Activated CD4-positive, alpha-beta T cell treated with anti-CD3 and anti-CD28 coated beads for 36 hours (primary cell): Measurements from ENCODE around the gene EVI2B. TPM values are rescaled to one million over a fixed set of nuclear protein-coding genes. Genes with fewer than 3 reads are reported as not detected.
"Not testable (repeated sequence)": the region's sequence is repeated elsewhere in the genome, so short reads cannot be mapped to it uniquely, and the experiment has no call there.

ENCODE experiments used
- ATAC-seq: fragments of 200-7000 bp; cut with Tn5 transposase; one replicate; pipeline ENCODE4 v1.10.0; 2021; ENCODE audit warnings: mild to moderate bottlenecking, moderate library complexity
- CTCF ChIA-PET: fragments of 350-600 bp; sonication (Branson Sonifier 250); formaldehyde crosslinking; loops from one replicate; lab custom pipeline; 2021; ENCODE audit warnings: antibody characterized with exemption; lab: Charles Lee
- POLR2A ChIA-PET: fragments of 350-600 bp; sonication (Branson Sonifier 250); formaldehyde crosslinking; loops from one replicate; lab custom pipeline; 2021; ENCODE audit warnings: antibody characterized with exemption, inconsistent platforms; lab: Charles Lee
- DNase-seq: peaks from one replicate; pipeline ENCODE4 v3.0.0-alpha.2; 2020
- H3K27ac Mint-ChIP-seq: one replicate; pipeline ENCODE4 v1.8.0; 2021; ENCODE audit warnings: mixed read lengths
- H3K27me3 Mint-ChIP-seq: one replicate; pipeline ENCODE4 v1.8.0; 2021; ENCODE audit warnings: mixed read lengths
- H3K36me3 Mint-ChIP-seq: one replicate; pipeline ENCODE4 v1.8.0; 2021; ENCODE audit warnings: low read depth, mixed read lengths
- H3K4me1 Mint-ChIP-seq: one replicate; pipeline ENCODE4 v1.8.0; 2021; ENCODE audit warnings: mixed read lengths
- H3K4me3 Mint-ChIP-seq: one replicate; pipeline ENCODE4 v1.8.0; 2021; ENCODE audit warnings: mild to moderate bottlenecking, moderate library complexity, mixed read lengths
- H3K9me3 Mint-ChIP-seq: one replicate; pipeline ENCODE4 v1.8.0; 2021; ENCODE audit warnings: low read depth, mixed read lengths
- intact Hi-C, 2 experiments: fragments of 100-400 bp; cut with DNase I in 1 of 2; cut with micrococcal nuclease in 1 of 2; formaldehyde crosslinking; loops; one replicate each; pipeline versions ENCODE4 v1.14.2 to v1.15.1; 2022 to 2024; cut with DNase I, micrococcal nuclease
- total RNA-seq, 2 experiments: library from RNA; stranded (reverse); gene quantifications; one replicate each; pipeline ENCODE4 v1.2.3, GENCODE V29; 2021

Gene EVI2B
- total RNA-seq, 2 experiments from 2014 or later = 10.3 to 14.8 TPM

DNA sequence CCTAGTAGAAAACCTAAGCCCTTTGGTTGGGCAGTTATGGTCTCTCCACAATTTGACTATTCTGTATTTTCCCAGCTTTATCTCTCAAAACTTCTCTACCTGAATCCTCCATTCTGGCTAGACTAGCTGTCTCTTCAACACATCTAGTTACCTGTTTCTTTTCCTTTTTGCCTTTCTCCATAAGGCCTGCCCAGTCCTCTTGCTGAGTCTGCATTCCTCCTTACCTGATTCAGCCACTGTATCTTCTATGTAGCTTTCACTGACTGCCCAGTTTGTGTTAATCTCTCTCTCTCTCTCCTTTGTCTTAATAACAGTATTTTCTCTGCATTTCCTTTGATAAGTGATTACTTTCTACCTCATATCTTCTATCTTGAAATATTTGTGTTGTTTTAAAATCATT lies 9.7 kb upstream of the EVI2B start:
- ChIA-PET POLR2A (no interaction called here), CTCF (no interaction called here)
- intact Hi-C loops = loop anchor here (5.0 kb wide), 3 partner anchors 169 to 579 kb away; partner anchors contain the start of gene UTP6 (in 1 of the 2)
- peak overlapping the region; percentile 32 for H3K27ac Mint-ChIP-seq
- H3K27me3 Mint-ChIP-seq = no peaks in the 10 kb centered on the region
- ATAC-seq = no peak
- peaks cover 28% of the 10 kb centered on the region for H3K4me1 Mint-ChIP-seq
- peaks cover 17% of the 10 kb centered on the region for H3K36me3 Mint-ChIP-seq
- no peak for DNase-seq
- H3K4me3 Mint-ChIP-seq = no peak overlapping the region
- no peaks in the 10 kb centered on the region for H3K9me3 Mint-ChIP-seq

DNA sequence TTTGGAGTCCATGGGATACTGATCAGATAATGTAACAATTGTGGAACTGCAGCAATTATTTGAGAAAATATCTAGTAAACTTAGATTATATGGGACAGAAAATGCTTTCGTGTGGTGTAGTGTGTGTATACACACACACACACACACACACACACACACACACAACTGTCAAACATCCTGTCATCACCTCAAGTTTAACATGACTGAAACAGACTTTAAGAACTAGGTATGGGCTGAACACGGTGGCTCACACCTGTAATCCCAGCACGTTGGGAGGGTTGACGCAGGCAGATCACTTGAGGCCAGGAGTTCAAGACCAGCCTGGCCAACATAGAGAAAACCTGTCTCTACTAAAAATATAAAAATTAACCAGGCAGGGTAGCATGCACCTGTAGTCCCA lies 8.1 kb upstream of the EVI2B start:
- peaks cover 19% of the 10 kb centered on the region for H3K36me3 Mint-ChIP-seq
- intact Hi-C loops = loop anchor here (1.0 to 5.0 kb wide), 9 partner anchors 12 to 580 kb away; partner anchors contain the start of gene UTP6 (in 1 of the 2)
- H3K27ac Mint-ChIP-seq = peak overlapping the region; percentile 95
- ATAC-seq (peak; percentile 21), DNase-seq (peak; percentile 46)
- peaks cover 27% of the 10 kb centered on the region for H3K4me1 Mint-ChIP-seq
- POLR2A ChIA-PET = interaction anchor here (0.6 to 0.9 kb wide), 3 partner anchors 12 to 383 kb away, joined by 3 to 8 read pairs (median 4); no protein-coding TSS in a partner anchor
- H3K27me3 Mint-ChIP-seq = no peaks in the 10 kb centered on the region
- CTCF ChIA-PET = interaction anchor here (0.9 to 1.9 kb wide), 3 partner anchors 10 to 51 kb away, joined by 3 to 6 read pairs (median 3); no protein-coding TSS in a partner anchor
- H3K4me3 Mint-ChIP-seq = peak overlapping the region; percentile 72
- no peaks in the 10 kb centered on the region for H3K9me3 Mint-ChIP-seq

DNA sequence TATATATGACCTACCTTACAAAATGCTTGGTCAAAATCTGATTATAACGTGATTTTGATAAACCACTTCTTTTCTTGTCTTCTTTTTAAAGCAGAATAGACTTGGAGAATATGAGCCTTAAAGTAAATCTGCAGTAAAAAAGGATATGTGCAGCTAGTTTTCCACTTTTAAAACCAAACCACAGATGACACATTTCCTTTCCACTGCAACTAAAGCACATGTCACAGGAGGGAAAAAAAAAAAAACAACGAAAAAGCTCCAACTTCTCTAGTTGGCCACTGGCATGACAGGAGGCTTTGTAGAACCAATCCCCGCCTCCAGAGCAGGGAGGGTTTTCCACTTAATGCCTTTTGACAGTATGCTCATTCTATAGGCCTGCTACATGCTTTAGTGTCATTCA lies 7.6 kb upstream of the EVI2B start, which contains the start of gene EVI2A:
TSS of gene EVI2A (minus strand) at position 142 of the 400 bp plus-strand sequence. CDS start 2,609 bp downstream, outside the sequence.
- Mint-ChIP-seq H3K4me1 (peaks cover 32% of the 10 kb centered on the region), H3K4me3 (peak within 1 kb of the TSS; percentile 72), H3K9me3 (no peaks in the 10 kb centered on the region), H3K27me3 (no peaks in the 10 kb centered on the region), H3K27ac (peak within 1 kb of the TSS; percentile 95), H3K36me3 (peaks cover 18% of the 10 kb centered on the region)
- intact Hi-C loops = loop anchor here (1.0 to 5.0 kb wide), 9 partner anchors 11 to 581 kb away; partner anchors contain the start of gene UTP6 (in 1 of the 2)
- POLR2A ChIA-PET = interaction anchor here (0.6 to 0.9 kb wide), 3 partner anchors 11 to 22 kb away, joined by 3 to 4 read pairs (median 3); no protein-coding TSS in a partner anchor
- ATAC-seq (peak; percentile 88), DNase-seq (peak; percentile 86)
- CTCF ChIA-PET = interaction anchor here (0.9 to 1.9 kb wide), 3 partner anchors 9 to 51 kb away, joined by 3 to 6 read pairs (median 3); no protein-coding TSS in a partner anchor

DNA sequence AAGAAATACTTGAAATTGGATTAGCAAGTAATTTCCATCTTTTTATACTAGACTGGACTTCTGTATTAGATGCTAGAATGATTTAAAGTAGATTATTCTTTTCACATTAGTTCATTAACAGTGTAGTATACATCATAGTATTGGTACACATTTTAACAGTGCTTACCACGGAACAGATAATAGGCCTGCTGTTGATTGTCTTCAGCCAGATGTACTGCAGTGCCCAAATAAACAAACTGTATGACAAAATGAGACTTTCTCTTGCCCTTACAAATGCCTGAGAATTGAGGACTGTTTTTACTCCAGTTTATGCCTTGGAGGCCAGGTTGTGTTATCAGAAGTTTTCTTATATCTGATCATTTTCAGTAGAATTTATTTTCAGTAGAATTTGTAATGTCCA lies 6.9 kb upstream of the EVI2B start:
- Mint-ChIP-seq H3K9me3 (no peaks in the 10 kb centered on the region), H3K4me1 (peaks cover 39% of the 10 kb centered on the region), H3K27me3 (no peaks in the 10 kb centered on the region), H3K4me3 (peak overlapping the region; percentile 72), H3K27ac (peak overlapping the region; percentile 95), H3K36me3 (peaks cover 22% of the 10 kb centered on the region)
- intact Hi-C loops = loop anchor here (1.0 to 5.0 kb wide), 9 partner anchors 10 to 582 kb away; partner anchors contain the start of gene UTP6 (in 1 of the 2)
- POLR2A ChIA-PET = no interaction called here
- CTCF ChIA-PET = interaction anchor here (1.0 to 3.6 kb wide), 4 partner anchors 9 to 14 kb away, joined by 3 to 15 read pairs (median 10); no protein-coding TSS in a partner anchor
- no peak for ATAC-seq
- no peak for DNase-seq

DNA sequence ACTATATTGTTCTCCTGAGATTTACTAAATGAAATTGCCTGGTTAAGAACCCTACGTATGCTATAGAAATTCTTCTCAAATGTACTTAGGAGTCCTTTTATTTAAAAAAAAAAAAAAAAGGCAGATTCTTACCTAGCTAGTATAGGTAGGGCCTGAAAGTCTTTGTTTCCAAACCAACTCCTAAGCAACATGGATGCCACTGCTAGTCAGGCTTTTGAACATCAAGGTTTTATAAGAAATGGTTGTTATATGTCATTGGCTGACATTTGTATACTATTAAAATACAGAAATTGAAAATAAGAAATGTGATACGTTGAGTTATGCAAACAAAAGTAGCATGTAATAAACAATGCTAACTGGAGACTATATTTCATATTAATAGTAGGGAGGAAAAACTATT lies 6.4 kb upstream of the EVI2B start:
- intact Hi-C loops = loop anchor here (2.0 to 5.0 kb wide), 5 partner anchors 53 to 582 kb away; partner anchors contain the start of gene UTP6 (in 1 of the 2)
- Mint-ChIP-seq H3K27me3 (no peaks in the 10 kb centered on the region), H3K4me1 (peaks cover 43% of the 10 kb centered on the region), H3K36me3 (peaks cover 22% of the 10 kb centered on the region), H3K9me3 (no peaks in the 10 kb centered on the region), H3K27ac (peak overlapping the region; percentile 95), H3K4me3 (peak overlapping the region; percentile 72)
- DNase-seq (no peak), ATAC-seq (no peak)
- ChIA-PET POLR2A (no interaction called here), CTCF (interaction anchor here (0.8 to 3.6 kb wide), 5 partner anchors 8 to 348 kb away, joined by 3 to 15 read pairs (median 6); no protein-coding TSS in a partner anchor)

DNA sequence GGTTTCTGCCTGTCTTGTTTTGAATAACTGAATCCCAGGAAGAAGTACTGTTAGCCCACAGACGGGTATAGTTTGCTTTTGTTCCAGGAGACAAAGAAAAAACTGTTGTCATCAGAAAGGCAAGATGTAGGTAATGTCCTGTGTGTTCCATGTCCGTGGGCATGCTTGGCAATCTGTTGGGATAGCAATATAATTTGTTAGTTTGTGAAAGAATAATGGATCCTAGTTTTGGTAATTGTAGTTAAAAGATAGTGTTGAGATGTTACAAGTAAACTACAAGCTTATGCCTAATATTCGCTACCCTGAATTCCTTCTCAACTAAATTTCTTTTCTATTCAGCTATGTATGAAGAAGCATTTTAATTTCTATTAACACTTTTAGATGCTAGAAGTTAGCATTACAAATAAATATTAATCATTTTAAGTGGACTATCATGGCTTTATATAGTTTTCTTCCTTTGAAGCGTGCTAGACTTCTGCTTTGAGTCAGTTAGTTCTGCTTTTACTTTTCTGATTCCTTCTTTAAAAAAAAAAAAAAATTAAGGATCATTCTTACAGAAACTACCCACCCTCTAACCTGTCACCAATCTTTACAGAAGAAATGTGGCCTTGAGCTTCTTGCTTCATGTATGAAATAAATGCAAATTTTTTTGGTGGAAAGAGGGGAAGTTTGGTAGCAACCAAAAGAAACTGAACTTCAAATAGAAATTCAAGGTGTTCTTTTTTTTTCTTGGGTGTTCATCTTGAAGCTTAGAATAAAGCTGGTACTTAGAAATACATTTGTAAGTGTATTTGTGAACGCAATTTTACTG lies 5.2 kb upstream of the EVI2B start:
- Mint-ChIP-seq H3K4me1 (peaks cover 53% of the 10 kb centered on the region), H3K27ac (peak overlapping the region; percentile 91), H3K36me3 (peaks cover 22% of the 10 kb centered on the region), H3K9me3 (peaks cover 2% of the 10 kb centered on the region), H3K27me3 (no peaks in the 10 kb centered on the region), H3K4me3 (peak overlapping the region; percentile 72)
- CTCF ChIA-PET = interaction anchor here (0.6 to 3.6 kb wide), 5 partner anchors 9 to 225 kb away, joined by 3 to 15 read pairs (median 6); no protein-coding TSS in a partner anchor
- POLR2A ChIA-PET = interaction anchor here (0.6 to 1.7 kb wide), 3 partner anchors 185 to 311 kb away, joined by 3 to 5 read pairs (median 5); no protein-coding TSS in a partner anchor
- intact Hi-C loops = loop anchor here in 1 of 2 experiments (1.0 to 10.0 kb wide), 3 partner anchors 9 to 944 kb away; partner anchors contain the start of gene CPD
- DNase-seq (no peak), ATAC-seq (peak; percentile 30)

DNA sequence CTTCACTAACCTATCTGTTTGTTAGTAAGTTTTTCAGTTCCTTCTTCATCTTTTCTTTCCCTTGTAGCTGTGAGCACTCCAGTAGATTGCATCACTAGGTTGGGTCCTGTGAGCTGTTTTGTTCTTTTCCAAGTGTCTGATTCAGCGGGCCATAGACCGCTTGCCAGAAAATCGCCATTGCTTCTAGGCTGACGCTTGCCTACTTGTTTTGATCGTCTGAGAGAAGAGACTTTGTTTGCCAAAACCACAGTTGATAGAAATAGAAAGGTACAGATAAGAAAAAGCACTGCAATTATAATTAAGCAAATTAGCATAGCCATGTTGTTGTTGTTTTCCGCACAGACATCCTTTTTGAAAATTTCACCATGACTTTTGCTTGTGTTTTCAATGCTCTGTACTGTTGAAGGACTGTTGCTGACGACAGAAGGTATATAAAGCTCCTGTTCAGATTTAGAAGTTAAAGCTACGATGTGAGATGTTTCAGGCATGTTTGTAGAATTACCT lies 4.5 kb upstream of the EVI2B start:
- peak; percentile 44 for ATAC-seq
- Mint-ChIP-seq H3K9me3 (peaks cover 2% of the 10 kb centered on the region), H3K27me3 (no peaks in the 10 kb centered on the region), H3K4me1 (peaks cover 51% of the 10 kb centered on the region), H3K4me3 (peak overlapping the region; percentile 72), H3K27ac (peak overlapping the region; percentile 91), H3K36me3 (peaks cover 22% of the 10 kb centered on the region)
- intact Hi-C loops = loop anchor here in 1 of 2 experiments (1.0 to 10.0 kb wide), 3 partner anchors 8 to 944 kb away; partner anchors contain the start of gene CPD
- CTCF ChIA-PET = interaction anchor here (0.6 to 3.6 kb wide), 2 partner anchors 11 to 226 kb away, joined by 3 to 15 read pairs; no protein-coding TSS in a partner anchor
- POLR2A ChIA-PET = interaction anchor here (1.7 kb wide), 1 partner anchor 310 kb away, joined by 5 read pairs; no protein-coding TSS in a partner anchor
- DNase-seq = peak; percentile 73

DNA sequence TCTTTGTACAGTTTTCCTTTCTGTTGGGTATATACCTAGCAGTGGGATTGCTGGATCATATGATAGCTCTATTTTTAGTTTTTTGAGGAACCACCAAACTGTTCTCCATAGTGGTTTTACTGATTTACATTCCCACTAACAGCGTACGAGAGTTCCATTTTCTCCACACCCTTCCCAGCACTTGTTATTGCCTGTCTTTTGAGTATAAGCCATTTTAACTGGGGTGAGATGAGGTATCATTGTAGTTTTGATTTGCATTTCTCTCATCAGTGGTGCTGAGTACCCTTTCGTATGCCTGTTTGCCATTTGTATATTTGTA lies 887 bp upstream of the EVI2B start:
- ATAC-seq = no peak
- intact Hi-C loops = loop anchor here (5.0 to 10.0 kb wide), 4 partner anchors 193 to 940 kb away; partner anchors contain the start of genes CRLF3 (in 2 of the 2), CPD (in 1 of the 2) and RNF135 (in 1 of the 2)
- Mint-ChIP-seq H3K9me3 (peaks cover 2% of the 10 kb centered on the region), H3K36me3 (peaks cover 18% of the 10 kb centered on the region), H3K27ac (peak overlapping the region; percentile 82), H3K27me3 (no peaks in the 10 kb centered on the region), H3K4me1 (peaks cover 46% of the 10 kb centered on the region), H3K4me3 (peak overlapping the region; percentile 47)
- DNase-seq = no peak
- ChIA-PET POLR2A (no interaction called here), CTCF (interaction anchor here (1.0 to 1.2 kb wide), 2 partner anchors 12 to 13 kb away, joined by 3 to 4 read pairs; no protein-coding TSS in a partner anchor)

DNA sequence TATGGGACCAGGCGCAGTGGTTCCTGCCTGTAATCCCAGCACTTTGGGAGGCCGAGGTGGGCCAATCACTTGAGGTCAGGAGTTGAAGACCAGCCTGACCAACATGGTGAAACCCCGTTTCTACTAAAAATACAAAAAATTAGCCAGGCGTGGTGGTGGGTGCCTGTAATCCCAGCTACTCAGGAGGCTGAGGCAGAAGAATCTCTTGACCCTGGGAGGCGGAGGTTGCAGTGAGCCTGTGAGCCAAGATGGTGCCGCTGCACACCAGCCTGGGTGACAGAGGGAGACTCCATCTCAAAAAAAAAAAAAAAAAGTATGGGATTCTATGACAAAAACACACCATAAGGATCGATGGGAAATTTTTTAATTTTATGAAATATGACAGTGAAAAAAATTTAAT lies 1.6 kb downstream of the EVI2B start:
- ChIA-PET CTCF (interaction anchor here (1.1 to 2.3 kb wide), 5 partner anchors 9 to 181 kb away, joined by 3 to 6 read pairs (median 4); partner anchors contain the start of gene EVI2A), POLR2A (interaction anchor here (0.6 to 0.7 kb wide), 2 partner anchors 11 to 210 kb away, joined by 3 read pairs; no protein-coding TSS in a partner anchor)
- peak; percentile 68 for DNase-seq
- not testable (repeated sequence) for H3K9me3 Mint-ChIP-seq, H3K36me3 Mint-ChIP-seq, H3K27me3 Mint-ChIP-seq, ATAC-seq
- peak overlapping the region; percentile 79 for H3K4me3 Mint-ChIP-seq
- H3K4me1 Mint-ChIP-seq = peaks cover 60% of the 10 kb centered on the region
- peak overlapping the region; percentile 96 for H3K27ac Mint-ChIP-seq
- intact Hi-C loops = loop anchor here (5.0 to 10.0 kb wide), 4 partner anchors 195 to 937 kb away; partner anchors contain the start of genes CRLF3 (in 2 of the 2), CPD (in 1 of the 2) and RNF135 (in 1 of the 2)

DNA sequence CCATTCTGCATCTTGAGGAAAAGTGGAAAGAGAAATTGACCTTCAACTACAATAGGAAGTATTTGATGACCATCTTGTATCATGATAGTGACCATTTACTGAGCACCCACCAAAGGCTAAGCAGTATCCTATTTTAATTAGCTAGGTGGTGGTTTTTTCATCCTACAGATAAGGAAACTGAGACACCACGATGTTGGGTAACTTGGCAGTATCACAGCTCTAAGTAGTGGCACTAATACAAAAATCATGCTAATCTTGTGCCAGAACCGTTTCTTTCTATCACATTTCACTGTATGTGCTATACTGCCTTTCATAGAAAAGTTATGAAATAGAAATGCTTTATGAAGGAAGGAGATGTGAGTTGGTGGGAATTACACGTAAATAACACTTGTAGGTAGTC lies 2.3 kb downstream of the EVI2B start:
- CTCF ChIA-PET = interaction anchor here (0.6 to 2.3 kb wide), 7 partner anchors 9 to 181 kb away, joined by 3 to 6 read pairs (median 4); partner anchors contain the start of gene EVI2A
- H3K36me3 Mint-ChIP-seq = peaks cover 9% of the 10 kb centered on the region
- peaks cover 2% of the 10 kb centered on the region for H3K9me3 Mint-ChIP-seq
- no peaks in the 10 kb centered on the region for H3K27me3 Mint-ChIP-seq
- peak overlapping the region; percentile 96 for H3K27ac Mint-ChIP-seq
- H3K4me3 Mint-ChIP-seq = peak overlapping the region; percentile 79
- POLR2A ChIA-PET = interaction anchor here (0.7 kb wide), 1 partner anchor 211 kb away, joined by 3 read pairs; no protein-coding TSS in a partner anchor
- H3K4me1 Mint-ChIP-seq = peaks cover 59% of the 10 kb centered on the region
- no peak for DNase-seq
- no peak for ATAC-seq
- intact Hi-C loops = loop anchor here (2.0 to 10.0 kb wide), 5 partner anchors 61 to 937 kb away; partner anchors contain the start of genes CRLF3 (in 2 of the 2), CPD (in 1 of the 2) and RNF135 (in 1 of the 2)
